DOHH2 (cell line): ENCODE measurements around the gene PBRM1.

Source experiments
- EZH2phosphoT487 ChIP-seq: fragments of 200-600 bp; sonication (generic); IDR thresholded peaks from 2 replicates; pipeline ENCODE4 v1.6.1; 2017; ENCODE audit warnings: borderline replicate concordance, mild to moderate bottlenecking, antibody characterized with exemption, low read length, moderate library complexity, mixed read lengths
- TF ChIP-seq, protein P1 (sequence below): fragments of 200-600 bp; sonication (generic); IDR thresholded peaks from one replicate; pipeline ENCODE4 v1.5.1; 2014; ENCODE audit warnings: antibody characterized with exemption, mild to moderate bottlenecking, low read depth, low read length; ENCODE audit not compliant: poor library complexity, severe bottlenecking

- TF ChIP-seq, protein P1, sequence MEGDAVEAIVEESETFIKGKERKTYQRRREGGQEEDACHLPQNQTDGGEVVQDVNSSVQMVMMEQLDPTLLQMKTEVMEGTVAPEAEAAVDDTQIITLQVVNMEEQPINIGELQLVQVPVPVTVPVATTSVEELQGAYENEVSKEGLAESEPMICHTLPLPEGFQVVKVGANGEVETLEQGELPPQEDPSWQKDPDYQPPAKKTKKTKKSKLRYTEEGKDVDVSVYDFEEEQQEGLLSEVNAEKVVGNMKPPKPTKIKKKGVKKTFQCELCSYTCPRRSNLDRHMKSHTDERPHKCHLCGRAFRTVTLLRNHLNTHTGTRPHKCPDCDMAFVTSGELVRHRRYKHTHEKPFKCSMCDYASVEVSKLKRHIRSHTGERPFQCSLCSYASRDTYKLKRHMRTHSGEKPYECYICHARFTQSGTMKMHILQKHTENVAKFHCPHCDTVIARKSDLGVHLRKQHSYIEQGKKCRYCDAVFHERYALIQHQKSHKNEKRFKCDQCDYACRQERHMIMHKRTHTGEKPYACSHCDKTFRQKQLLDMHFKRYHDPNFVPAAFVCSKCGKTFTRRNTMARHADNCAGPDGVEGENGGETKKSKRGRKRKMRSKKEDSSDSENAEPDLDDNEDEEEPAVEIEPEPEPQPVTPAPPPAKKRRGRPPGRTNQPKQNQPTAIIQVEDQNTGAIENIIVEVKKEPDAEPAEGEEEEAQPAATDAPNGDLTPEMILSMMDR = no peak
- no peak for TF ChIP-seq EZH2phosphoT487
Measured at GRCh38 chr3:52670621-52671521, 14.8 kb downstream of the PBRM1 start.
